HepG2 (cell line): ENCODE results near the gene SMPD3. TPM values are rescaled to one million over a fixed set of nuclear protein-coding genes. Genes with fewer than 3 reads are reported as not detected.

ENCODE experiments used
- ARID5B ChIP-seq: IDR thresholded peaks from 2 replicates; pipeline ENCODE4 v1.4.0; 2020; ENCODE audit warnings: mild to moderate bottlenecking, missing genetic modification reagents
- ELF3 ChIP-seq: IDR thresholded peaks from 2 replicates; pipeline ENCODE4 v1.6.1; 2016; ENCODE audit warnings: missing genetic modification reagents, missing compliant biosample characterization
- FOXP4 ChIP-seq: sonication (generic); formaldehyde crosslinking; IDR thresholded peaks from 2 replicates; pipeline ENCODE4 v1.4.0; 2020; ENCODE audit warnings: missing genetic modification reagents
- HDAC2 ChIP-seq: sonication (generic); formaldehyde crosslinking; IDR thresholded peaks from 2 replicates; pipeline ENCODE4 v1.4.0; 2020; ENCODE audit warnings: missing genetic modification reagents
- NFRKB ChIP-seq: fragments of 450-650 bp; IDR thresholded peaks from 2 replicates; pipeline ENCODE4 v1.6.1; 2017
- SMAD3 ChIP-seq: sonication (generic); formaldehyde crosslinking; IDR thresholded peaks from 2 replicates; pipeline ENCODE4 v1.4.0; 2020; ENCODE audit warnings: missing genetic modification reagents
- TEAD2 ChIP-seq: sonication (generic); formaldehyde crosslinking; IDR thresholded peaks from 2 replicates; pipeline ENCODE4 v1.9.0; 2021; ENCODE audit warnings: missing genetic modification reagents
- TFDP2 ChIP-seq: sonication (generic); formaldehyde crosslinking; IDR thresholded peaks from 2 replicates; pipeline ENCODE4 v1.4.0; 2020; ENCODE audit warnings: missing genetic modification reagents
- TRIM22 ChIP-seq: fragments of 450-650 bp; IDR thresholded peaks from 2 replicates; pipeline ENCODE4 v1.6.1; 2017
- ZBTB40 ChIP-seq, 2 experiments: fragments of 450-650 bp in 1 of 2; sonication (generic) in 1 of 2; formaldehyde crosslinking in 1 of 2; IDR thresholded peaks; 2 replicates each; pipeline versions ENCODE4 v1.6.1 to v1.8.0; 2016 to 2022; ENCODE audit warnings: antibody characterized with exemption in 1 of 2, mild to moderate bottlenecking in 1 of 2, missing genetic modification reagents in 1 of 2
- ZNF557 ChIP-seq: sonication (generic); formaldehyde crosslinking; IDR thresholded peaks from 2 replicates; pipeline ENCODE4 v1.4.0; 2020; ENCODE audit warnings: missing genetic modification reagents
- polyA plus RNA-seq, 8 experiments: library from polyadenylated mRNA; depleted of rRNA in 3 of 8; stranded (reverse) in 7 of 8; unstranded in 1 of 8; fragments of >200 nt; fragmentation: Illumina TruSeq in 4 of 8; extraction: Trizol in 4 of 8; gene quantifications; 2 replicates each; pipeline versions ENCODE4 v1.2.1 to v1.2.3, GENCODE V29; 2011 to 2016; ENCODE audit warnings: low read depth in 4 of 8, missing spikeins in 1 of 8, mixed read lengths in 1 of 8; ENCODE audit not compliant: insufficient read depth in 1 of 8
- total RNA-seq, 5 experiments: library from RNA; depleted of rRNA; stranded (reverse); fragments of >200 nt; fragmentation: Illumina TruSeq; extraction: Trizol; gene quantifications; 2 replicates each; pipeline ENCODE4 v1.2.3, GENCODE V29; 2016; ENCODE audit warnings: low read depth in 1 of 5

SMPD3 gene
- total and polyA plus RNA-seq, 2 of the 13 experiments (the other 11 are each of a cell fraction or from before 2014, with no cell fraction given) = 0.07 to 0.32 TPM

GRCh38 chr16:68444056-68444657 is 4.2 kb downstream of the SMPD3 start (continued):
- TF ChIP-seq ZBTB40 (IDR thresholded peaks at IDR 0.05) (no peak), ZBTB40 (CRISPR knock-in tag; IDR thresholded peaks at IDR 0.05) (peak; percentile 46; the same call in 1 of the 2 replicates), ELF3 (CRISPR knock-in tag) (peak; percentile 49; the same call in 1 of the 2 replicates), NFRKB (no peak), TEAD2 (CRISPR knock-in tag) (no peak), FOXP4 (CRISPR knock-in tag) (no peak), ZNF557 (peak; percentile 89; the same call in 1 of the 2 replicates), TRIM22 (no peak), ARID5B (CRISPR knock-in tag) (peak; percentile 44; the same call in 1 of the 2 replicates), HDAC2 (CRISPR knock-in tag) (peak; percentile 46; the same call in 1 of the 2 replicates), TFDP2 (CRISPR knock-in tag) (no peak), SMAD3 (peak; percentile 84)
